GM12873 (cell line): ENCODE measurements around the gene DPYD.

ENCODE experiments used
- CTCF ChIP-seq: IDR thresholded peaks from 2 replicates; pipeline ENCODE4 v1.5.1; 2012; ENCODE audit warnings: low read depth, mild to moderate bottlenecking, moderate library complexity, low read length, control low read depth; ENCODE audit not compliant: insufficient read depth; ENCODE audit errors: missing control alignments

DPYD gene

GRCh38 chr1:97608272-97608671 is 312.6 kb downstream of the DPYD start:
- no peak for TF ChIP-seq CTCF

GRCh38 chr1:97603776-97604175 is 317.1 kb downstream of the DPYD start:
- TF ChIP-seq CTCF = no peak

- TF ChIP-seq CTCF = no peak
Observed at GRCh38 chr1:97603218-97603617, 317.6 kb downstream of the DPYD start.

- TF ChIP-seq CTCF = no peak
Observed at GRCh38 chr1:97599447-97599846, 321.4 kb downstream of the DPYD start.

GRCh38 chr1:97593192-97593591 is 327.6 kb downstream of the DPYD start:
- TF ChIP-seq CTCF = no peak

GRCh38 chr1:97588772-97589171 is 332.1 kb downstream of the DPYD start:
- no peak for TF ChIP-seq CTCF

- no peak for TF ChIP-seq CTCF
Observed at GRCh38 chr1:97581614-97582051, 339.2 kb downstream of the DPYD start.

- TF ChIP-seq CTCF = no peak
Observed at GRCh38 chr1:97577613-97578012, 343.2 kb downstream of the DPYD start.
